ENCODE data around the gene CWH43.

GRCh38 chr4:48970471-48970921, 15.6 kb upstream of the CWH43 start:
- no peak for TF ChIP-seq CTCF (IDR thresholded peaks at IDR 0.05)
- no peak for TF ChIP-seq POLR2A (IDR thresholded peaks at IDR 0.05)

Data from ovary (tissue), 3 donors.